Superior temporal gyrus (tissue), 1 donor: ENCODE measurements around the gene TXNDC2.

ENCODE experiments used
- DNase-seq: peaks from one replicate; pipeline ENCODE4 v3.0.0-alpha.2; 2016; ENCODE audit errors: extremely low spot score

The TXNDC2 gene

DNA sequence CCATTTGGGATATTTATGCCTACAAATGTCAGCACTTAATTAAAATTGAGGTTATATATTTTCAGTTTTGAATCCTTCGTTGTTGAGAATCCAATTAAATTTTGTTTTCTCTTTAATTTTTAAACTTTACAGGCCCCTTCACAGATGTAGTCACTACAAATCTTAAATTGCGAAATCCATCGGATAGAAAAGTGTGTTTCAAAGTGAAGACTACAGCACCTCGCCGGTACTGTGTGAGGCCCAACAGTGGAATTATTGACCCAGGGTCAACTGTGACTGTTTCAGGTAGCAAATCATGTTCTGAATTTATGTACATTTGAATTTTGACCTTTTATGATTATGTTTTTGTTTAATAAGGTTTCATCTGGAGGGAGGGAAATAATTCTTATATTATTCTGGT is 45.9 kb downstream of the TXNDC2 start:
- no peak for DNase-seq

DNA sequence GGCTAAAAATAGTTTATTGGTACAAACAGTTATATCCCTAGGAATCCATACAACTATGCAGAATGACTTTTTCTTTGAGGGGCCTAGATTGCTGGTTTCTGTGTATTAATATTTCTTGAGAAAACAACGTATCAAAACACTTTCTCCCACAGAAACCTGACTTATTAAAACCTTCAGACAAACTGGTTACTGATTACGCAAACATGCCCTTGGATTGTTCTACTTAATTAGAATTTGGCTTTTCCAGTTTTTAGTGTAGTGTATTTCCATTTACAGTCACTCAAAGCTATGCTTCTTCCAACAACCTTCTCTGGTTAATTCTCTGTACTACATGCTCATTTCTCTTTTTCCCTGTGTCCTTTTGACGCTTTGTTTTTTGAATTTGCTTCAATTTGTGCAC is 48.1 kb downstream of the TXNDC2 start:
- no peak for DNase-seq

DNA sequence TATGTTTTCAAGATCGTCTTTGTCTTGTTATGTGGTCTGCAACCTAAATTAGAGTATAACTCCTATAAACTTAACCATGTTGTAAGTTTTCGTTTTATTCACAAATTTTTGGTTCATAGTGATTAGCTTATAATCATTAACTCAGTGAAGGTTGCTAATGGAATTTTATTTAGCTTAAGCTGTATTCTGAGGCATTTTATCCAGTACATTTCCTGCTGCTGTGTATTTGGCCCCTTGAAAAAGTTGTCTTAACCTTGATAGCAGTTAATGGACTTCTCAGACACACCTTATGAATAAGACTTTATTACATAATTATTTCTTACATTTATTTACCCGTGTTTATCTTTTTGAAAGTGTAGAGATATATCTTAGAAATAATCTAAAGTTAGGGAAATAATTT is 48.5 kb downstream of the TXNDC2 start:
- DNase-seq: no peak
